ENCODE measurements around the gene CACNA2D4. TPM values are rescaled to one million over a fixed set of nuclear protein-coding genes. Genes with fewer than 3 reads are reported as not detected.

The CACNA2D4 gene
- total and polyA plus RNA-seq, 2 of the 13 experiments (the other 11 are each of a cell fraction or from before 2014, with no cell fraction given), result 14.2 to 136 TPM

DNA sequence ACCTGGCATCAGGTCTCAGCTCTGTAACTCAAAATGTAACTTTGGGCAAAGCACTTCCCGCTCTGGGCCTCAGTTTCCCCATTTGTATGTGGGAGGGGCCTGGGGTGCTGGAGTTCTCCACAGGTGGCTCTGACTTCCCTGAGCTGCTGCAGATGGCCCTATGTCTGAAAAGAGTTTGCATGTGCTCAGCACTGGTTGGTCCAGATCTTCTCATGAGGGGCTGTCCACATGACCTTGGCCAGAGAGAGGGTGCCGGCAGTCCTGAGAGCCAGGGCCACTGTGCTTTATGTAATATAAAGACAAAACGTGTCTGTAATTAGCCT is 7.2 kb upstream of the CACNA2D4 start (continued):
- no peak for TF ChIP-seq HMGA1 (CRISPR knock-in tag; conservative IDR thresholded peaks at IDR 0.05)
- TF ChIP-seq, protein P1, sequence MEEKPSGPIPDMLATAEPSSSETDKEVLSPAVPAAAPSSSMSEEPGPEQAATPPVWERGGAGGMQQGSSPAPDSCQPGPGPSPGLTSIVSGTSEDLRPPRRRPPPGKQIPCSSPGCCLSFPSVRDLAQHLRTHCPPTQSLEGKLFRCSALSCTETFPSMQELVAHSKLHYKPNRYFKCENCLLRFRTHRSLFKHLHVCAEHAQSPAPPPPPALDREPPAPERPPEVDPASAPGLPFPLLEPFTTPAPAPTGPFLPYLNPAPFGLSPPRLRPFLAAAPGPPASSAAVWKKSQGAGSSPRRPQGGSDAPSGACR (CRISPR knock-in tag; IDR thresholded peaks at IDR 0.05), result no peak

DNA sequence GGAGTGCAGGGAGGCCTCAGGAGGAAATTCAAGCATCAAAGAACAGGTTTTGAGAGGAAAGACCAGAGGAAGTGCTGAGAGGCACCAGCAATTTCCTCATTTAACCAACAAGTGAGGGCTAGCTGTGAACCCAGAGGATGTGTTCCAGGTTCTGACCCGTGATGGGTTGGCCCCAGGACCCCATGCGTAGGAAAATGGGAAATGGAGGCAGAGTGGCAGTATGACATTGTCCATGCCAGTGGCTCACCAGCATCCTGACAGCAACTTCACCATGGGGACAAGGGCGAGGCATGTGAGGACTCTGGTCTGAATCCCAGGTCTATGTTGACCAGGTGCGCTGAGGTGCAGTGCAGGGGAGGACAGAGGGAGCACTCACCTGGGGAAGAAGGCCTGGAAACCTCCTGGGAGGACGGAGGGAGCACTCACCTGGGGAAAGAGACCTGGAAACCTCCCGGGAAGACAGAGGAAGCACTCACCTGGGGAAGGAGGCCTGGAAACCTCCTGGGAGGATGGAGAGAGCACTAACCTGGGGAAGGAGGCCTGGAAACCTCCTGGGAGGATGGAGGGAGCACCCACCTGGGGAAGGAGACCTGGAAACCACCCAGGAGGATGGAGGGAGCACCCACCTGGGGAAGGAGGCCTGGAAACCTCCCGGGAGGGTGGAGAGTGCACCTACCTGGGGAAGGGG is 6.7 kb upstream of the CACNA2D4 start:
- in situ Hi-C loops (cut with HindIII; ENCODE audit: extremely low pct_ligation_motif_present, low pct_unique_long_range_greater_than_20kb) (no loop called here), intact Hi-C loops (cut with micrococcal nuclease; ENCODE audit: unreplicated experiment) (no loop called here)
- H3K4me1 ChIP-seq (ENCODE audit: insufficient read depth, low read length), result no peaks in the 10 kb centered on the region; the same call in 1 of the 2 replicates
- POLR2A ChIA-PET, result no interaction called here
- TF ChIP-seq ZNF589 (CRISPR knock-in tag; conservative IDR thresholded peaks at IDR 0.05) (no peak), ZNF263 (CRISPR knock-in tag; IDR thresholded peaks at IDR 0.05) (peak; percentile 83)
- 37% methylated on average over 6 of the region's 7 CpGs for WGBS (ENCODE audit: low lambda C conversion rate)
- CTCF ChIA-PET (ENCODE audit: low intra/inter-chr PET ratio, low total read pairs), result no interaction called here
- no peaks in the 10 kb centered on the region for H3K36me3 ChIP-seq (replicated peaks in 1 of 2; ENCODE audit: control insufficient read depth in 1 of 2, insufficient read depth in 2 of 2, low read length in 2 of 2)
- no peak overlapping the region for H3K9ac ChIP-seq (ENCODE audit: insufficient read depth, low read depth, low read length)
- no peak overlapping the region for H2AFZ ChIP-seq (ENCODE audit: low read length)
- H3K79me2 ChIP-seq (ENCODE audit: insufficient read depth, low read length), result no peaks in the 10 kb centered on the region
- H3K4me3 ChIP-seq (replicated peaks in 1 of 3; ENCODE audit: insufficient read depth in 1 of 3, low read depth in 2 of 3, low read length in 3 of 3), result no peak overlapping the region
- no peak overlapping the region for H3K4me2 ChIP-seq (ENCODE audit: low read depth, low read length)
- DNase-seq (ENCODE audit: low spot score), result no peak
- no peak for FAIRE-seq
- no peak overlapping the region for H3K27ac ChIP-seq (ENCODE audit: extremely low read length, insufficient read depth, low read length)
- BruUV-seq (replicated peaks), result no TSS peak
- ATAC-seq, result no peak
- H3K9me3 ChIP-seq (ENCODE audit: low read length), result no peaks in the 10 kb centered on the region
- H4K20me1 ChIP-seq (ENCODE audit: insufficient read depth, low read length), result no peaks in the 10 kb centered on the region
- peaks cover 3 to 37% of the 10 kb centered on the region in 2 experiments; a peak in 4 of 5 replicates for H3K27me3 ChIP-seq (ENCODE audit: control insufficient read depth in 1 of 2, insufficient read depth in 2 of 2, low read length in 2 of 2)

DNA sequence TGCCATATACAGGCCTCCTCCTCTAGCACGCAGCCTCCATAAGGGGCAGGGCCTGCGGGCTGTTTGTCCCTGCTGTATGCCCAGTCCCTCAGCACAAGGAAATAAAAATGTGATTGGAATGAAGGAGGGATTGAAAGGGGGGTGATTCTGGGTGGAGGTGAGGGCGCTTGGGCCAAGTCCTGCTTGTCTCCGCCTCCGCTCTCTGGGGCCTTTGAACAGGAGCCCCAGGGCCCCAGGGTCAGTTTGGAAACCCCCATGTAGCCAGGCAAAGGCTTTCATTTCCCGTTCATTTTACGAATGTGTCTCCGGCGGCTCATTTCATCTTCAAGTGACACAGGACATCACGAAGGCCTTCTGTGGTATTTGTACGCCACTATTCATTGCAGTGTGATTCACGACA is 4.5 kb upstream of the CACNA2D4 start:
- peaks cover 5 to 32% of the 10 kb centered on the region in 2 experiments; a peak in 4 of 5 replicates for H3K27me3 ChIP-seq (ENCODE audit: control insufficient read depth in 1 of 2, insufficient read depth in 2 of 2, low read length in 2 of 2)
- no peak for DNase-seq (ENCODE audit: low spot score)
- WGBS (ENCODE audit: low lambda C conversion rate), result 71% methylated on average over 12 of the region's 12 CpGs
- ChIA-PET POLR2A (no interaction called here), CTCF (ENCODE audit: low intra/inter-chr PET ratio, low total read pairs) (no interaction called here)
- in situ Hi-C loops (cut with HindIII; ENCODE audit: extremely low pct_ligation_motif_present, low pct_unique_long_range_greater_than_20kb) (no loop called here), intact Hi-C loops (cut with micrococcal nuclease; ENCODE audit: unreplicated experiment) (no loop called here)
- no peak for ATAC-seq
- no peak overlapping the region for H3K27ac ChIP-seq (ENCODE audit: extremely low read length, insufficient read depth, low read length)
- H3K9ac ChIP-seq (ENCODE audit: insufficient read depth, low read depth, low read length), result no peak overlapping the region
- H3K9me3 ChIP-seq (ENCODE audit: low read length), result no peaks in the 10 kb centered on the region
- no peak for FAIRE-seq
- TF ChIP-seq, protein P2, sequence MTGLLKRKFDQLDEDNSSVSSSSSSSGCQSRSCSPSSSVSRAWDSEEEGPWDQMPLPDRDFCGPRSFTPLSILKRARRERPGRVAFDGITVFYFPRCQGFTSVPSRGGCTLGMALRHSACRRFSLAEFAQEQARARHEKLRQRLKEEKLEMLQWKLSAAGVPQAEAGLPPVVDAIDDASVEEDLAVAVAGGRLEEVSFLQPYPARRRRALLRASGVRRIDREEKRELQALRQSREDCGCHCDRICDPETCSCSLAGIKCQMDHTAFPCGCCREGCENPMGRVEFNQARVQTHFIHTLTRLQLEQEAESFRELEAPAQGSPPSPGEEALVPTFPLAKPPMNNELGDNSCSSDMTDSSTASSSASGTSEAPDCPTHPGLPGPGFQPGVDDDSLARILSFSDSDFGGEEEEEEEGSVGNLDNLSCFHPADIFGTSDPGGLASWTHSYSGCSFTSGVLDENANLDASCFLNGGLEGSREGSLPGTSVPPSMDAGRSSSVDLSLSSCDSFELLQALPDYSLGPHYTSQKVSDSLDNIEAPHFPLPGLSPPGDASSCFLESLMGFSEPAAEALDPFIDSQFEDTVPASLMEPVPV (CRISPR knock-in tag; IDR thresholded peaks at IDR 0.05), result no peak
- TF ChIP-seq SP2 (CRISPR knock-in tag; IDR thresholded peaks at IDR 0.05) (no peak), ZBTB38 (CRISPR knock-in tag; IDR thresholded peaks at IDR 0.05) (no peak), CHD4 (IDR thresholded peaks at IDR 0.05; ENCODE audit: borderline replicate concordance, low read length) (no peak), ZNF350 (CRISPR knock-in tag; IDR thresholded peaks at IDR 0.05; ENCODE audit: borderline replicate concordance, low read depth) (no peak)
- TF ChIP-seq, protein P3, sequence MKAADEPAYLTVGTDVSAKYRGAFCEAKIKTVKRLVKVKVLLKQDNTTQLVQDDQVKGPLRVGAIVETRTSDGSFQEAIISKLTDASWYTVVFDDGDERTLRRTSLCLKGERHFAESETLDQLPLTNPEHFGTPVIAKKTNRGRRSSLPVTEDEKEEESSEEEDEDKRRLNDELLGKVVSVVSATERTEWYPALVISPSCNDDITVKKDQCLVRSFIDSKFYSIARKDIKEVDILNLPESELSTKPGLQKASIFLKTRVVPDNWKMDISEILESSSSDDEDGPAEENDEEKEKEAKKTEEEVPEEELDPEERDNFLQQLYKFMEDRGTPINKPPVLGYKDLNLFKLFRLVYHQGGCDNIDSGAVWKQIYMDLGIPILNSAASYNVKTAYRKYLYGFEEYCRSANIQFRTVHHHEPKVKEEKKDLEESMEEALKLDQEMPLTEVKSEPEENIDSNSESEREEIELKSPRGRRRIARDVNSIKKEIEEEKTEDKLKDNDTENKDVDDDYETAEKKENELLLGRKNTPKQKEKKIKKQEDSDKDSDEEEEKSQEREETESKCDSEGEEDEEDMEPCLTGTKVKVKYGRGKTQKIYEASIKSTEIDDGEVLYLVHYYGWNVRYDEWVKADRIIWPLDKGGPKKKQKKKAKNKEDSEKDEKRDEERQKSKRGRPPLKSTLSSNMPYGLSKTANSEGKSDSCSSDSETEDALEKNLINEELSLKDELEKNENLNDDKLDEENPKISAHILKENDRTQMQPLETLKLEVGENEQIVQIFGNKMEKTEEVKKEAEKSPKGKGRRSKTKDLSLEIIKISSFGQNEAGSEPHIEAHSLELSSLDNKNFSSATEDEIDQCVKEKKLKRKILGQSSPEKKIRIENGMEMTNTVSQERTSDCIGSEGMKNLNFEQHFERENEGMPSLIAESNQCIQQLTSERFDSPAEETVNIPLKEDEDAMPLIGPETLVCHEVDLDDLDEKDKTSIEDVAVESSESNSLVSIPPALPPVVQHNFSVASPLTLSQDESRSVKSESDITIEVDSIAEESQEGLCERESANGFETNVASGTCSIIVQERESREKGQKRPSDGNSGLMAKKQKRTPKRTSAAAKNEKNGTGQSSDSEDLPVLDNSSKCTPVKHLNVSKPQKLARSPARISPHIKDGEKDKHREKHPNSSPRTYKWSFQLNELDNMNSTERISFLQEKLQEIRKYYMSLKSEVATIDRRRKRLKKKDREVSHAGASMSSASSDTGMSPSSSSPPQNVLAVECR (CRISPR knock-in tag; IDR thresholded peaks at IDR 0.05; ENCODE audit: borderline replicate concordance), result no peak
- no peak overlapping the region for H2AFZ ChIP-seq (ENCODE audit: low read length)
- no TSS peak for BruUV-seq (replicated peaks)
- H3K4me1 ChIP-seq (ENCODE audit: insufficient read depth, low read length), result 0 out of 2 replicates have a peak, but pooled peaks cover 10% of the 10 kb centered on the region
- H3K36me3 ChIP-seq (replicated peaks in 1 of 2; ENCODE audit: control insufficient read depth in 1 of 2, insufficient read depth in 2 of 2, low read length in 2 of 2), result no peaks in the 10 kb centered on the region
- H4K20me1 ChIP-seq (ENCODE audit: insufficient read depth, low read length), result no peaks in the 10 kb centered on the region
- no peak overlapping the region for H3K4me3 ChIP-seq (replicated peaks in 1 of 3; ENCODE audit: insufficient read depth in 1 of 3, low read depth in 2 of 3, low read length in 3 of 3)
- H3K79me2 ChIP-seq (ENCODE audit: insufficient read depth, low read length), result no peaks in the 10 kb centered on the region
- no peak overlapping the region for H3K4me2 ChIP-seq (ENCODE audit: low read depth, low read length)
